ENCODE measurements around the gene CCDC57. TPM values are rescaled to one million over a fixed set of nuclear protein-coding genes. Genes with fewer than 3 reads are reported as not detected.

CCDC57 gene
- total and polyA plus RNA-seq, 4 donors, result 5.4 to 19.1 (median 11.7) TPM

DNA sequence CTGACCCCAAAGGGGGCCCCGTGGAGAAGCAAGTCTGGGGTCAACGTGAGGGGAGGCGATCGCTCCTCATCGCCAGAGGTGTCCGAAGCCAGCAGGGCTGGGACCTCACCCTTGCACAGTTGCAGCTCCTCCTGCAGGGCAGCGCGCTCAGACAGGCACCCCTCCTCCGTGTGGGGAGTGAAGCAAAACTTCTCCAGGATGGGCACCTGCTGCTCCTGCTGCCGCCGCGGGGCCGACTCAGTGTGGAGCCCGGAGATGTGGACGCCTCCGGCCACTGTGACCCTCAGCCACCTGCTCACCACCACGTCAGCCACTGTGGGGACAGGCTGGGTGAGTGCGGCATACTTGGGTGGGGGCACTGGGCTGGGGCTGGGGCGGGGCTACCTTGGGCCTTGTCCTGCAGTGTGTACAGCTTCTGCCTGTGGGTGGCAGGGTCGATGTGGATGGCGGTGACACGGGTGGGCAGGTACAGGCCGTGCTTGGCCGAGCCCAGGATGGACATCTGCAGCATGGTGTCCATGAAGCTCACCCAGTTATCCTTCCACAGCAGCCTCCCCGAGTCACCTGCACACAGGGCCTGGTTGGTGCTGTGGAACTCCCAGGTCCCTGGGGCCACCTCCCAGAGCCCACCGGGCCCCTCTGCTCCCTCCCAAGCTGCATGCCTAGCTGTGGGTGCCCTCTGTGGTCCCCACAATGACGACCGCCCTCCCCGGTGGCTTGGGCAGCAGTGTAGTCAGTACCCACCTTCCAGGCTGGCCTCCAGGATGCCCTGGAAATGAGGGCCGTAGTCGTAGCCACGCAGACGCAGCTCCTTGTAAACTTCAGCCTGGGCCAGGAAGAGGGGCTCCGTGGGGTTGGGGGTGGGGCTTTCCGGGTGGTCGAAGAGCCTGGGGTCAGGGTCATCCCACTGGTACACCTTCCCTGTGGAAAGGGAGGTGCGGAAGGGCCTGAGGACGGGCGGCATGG, 125.4 kb downstream of the CCDC57 start:
- Histone ChIP-seq H3K27ac (ENCODE audit: low read depth in 1 of 2, low read length in 2 of 2) (no peak overlapping the region), H3K4me3 (ENCODE audit: low read depth in 1 of 3, low read length in 3 of 3) (no peak overlapping the region), H3K4me1 (ENCODE audit: control insufficient read depth in 4 of 4, insufficient read depth in 4 of 4, low read length in 3 of 4) (peaks cover 0 to 37% (median 12%) of the 10 kb centered on the region in 4 donors), H3K36me3 (ENCODE audit: control insufficient read depth in 4 of 4, insufficient read depth in 3 of 4, low read depth in 1 of 4, low read length in 3 of 4) (peaks cover 40 to 88% (median 57%) of the 10 kb centered on the region in 4 donors), H3K27me3 (ENCODE audit: control insufficient read depth in 4 of 4, insufficient read depth in 4 of 4, low read length in 3 of 4) (no peaks in the 10 kb centered on the region), H3K9ac (ENCODE audit: low read depth in 1 of 2, low read length in 2 of 2) (no peak overlapping the region), H3K9me3 (ENCODE audit: control insufficient read depth in 4 of 4, low read length in 3 of 4) (no peaks in the 10 kb centered on the region)
- 84% methylated on average over 39 of the region's 39 CpGs for WGBS
- no peak for DNase-seq (ENCODE audit: low spot score)
- TF ChIP-seq FOXA1 (IDR thresholded peaks at IDR 0.05) (no peak), YY1 (IDR thresholded peaks at IDR 0.05) (no peak), JUND (IDR thresholded peaks at IDR 0.05) (no peak), NR2F2 (IDR thresholded peaks at IDR 0.05) (no peak), SP1 (IDR thresholded peaks at IDR 0.05) (no peak), HNF4G (IDR thresholded peaks at IDR 0.05) (no peak), RAD21 (IDR thresholded peaks at IDR 0.05) (no peak), RXRA (IDR thresholded peaks at IDR 0.05) (no peak)
- TF ChIP-seq, protein P1, sequence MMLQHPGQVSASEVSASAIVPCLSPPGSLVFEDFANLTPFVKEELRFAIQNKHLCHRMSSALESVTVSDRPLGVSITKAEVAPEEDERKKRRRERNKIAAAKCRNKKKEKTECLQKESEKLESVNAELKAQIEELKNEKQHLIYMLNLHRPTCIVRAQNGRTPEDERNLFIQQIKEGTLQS (IDR thresholded peaks at IDR 0.05), result no peak
- TF ChIP-seq, protein P2, sequence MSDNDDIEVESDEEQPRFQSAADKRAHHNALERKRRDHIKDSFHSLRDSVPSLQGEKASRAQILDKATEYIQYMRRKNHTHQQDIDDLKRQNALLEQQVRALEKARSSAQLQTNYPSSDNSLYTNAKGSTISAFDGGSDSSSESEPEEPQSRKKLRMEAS (IDR thresholded peaks at IDR 0.05), result no peak
- TF ChIP-seq, protein P3, sequence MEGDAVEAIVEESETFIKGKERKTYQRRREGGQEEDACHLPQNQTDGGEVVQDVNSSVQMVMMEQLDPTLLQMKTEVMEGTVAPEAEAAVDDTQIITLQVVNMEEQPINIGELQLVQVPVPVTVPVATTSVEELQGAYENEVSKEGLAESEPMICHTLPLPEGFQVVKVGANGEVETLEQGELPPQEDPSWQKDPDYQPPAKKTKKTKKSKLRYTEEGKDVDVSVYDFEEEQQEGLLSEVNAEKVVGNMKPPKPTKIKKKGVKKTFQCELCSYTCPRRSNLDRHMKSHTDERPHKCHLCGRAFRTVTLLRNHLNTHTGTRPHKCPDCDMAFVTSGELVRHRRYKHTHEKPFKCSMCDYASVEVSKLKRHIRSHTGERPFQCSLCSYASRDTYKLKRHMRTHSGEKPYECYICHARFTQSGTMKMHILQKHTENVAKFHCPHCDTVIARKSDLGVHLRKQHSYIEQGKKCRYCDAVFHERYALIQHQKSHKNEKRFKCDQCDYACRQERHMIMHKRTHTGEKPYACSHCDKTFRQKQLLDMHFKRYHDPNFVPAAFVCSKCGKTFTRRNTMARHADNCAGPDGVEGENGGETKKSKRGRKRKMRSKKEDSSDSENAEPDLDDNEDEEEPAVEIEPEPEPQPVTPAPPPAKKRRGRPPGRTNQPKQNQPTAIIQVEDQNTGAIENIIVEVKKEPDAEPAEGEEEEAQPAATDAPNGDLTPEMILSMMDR (IDR thresholded peaks at IDR 0.05; ENCODE audit: low read depth, low read length, missing input control), result no peak
- TF ChIP-seq, protein P4, sequence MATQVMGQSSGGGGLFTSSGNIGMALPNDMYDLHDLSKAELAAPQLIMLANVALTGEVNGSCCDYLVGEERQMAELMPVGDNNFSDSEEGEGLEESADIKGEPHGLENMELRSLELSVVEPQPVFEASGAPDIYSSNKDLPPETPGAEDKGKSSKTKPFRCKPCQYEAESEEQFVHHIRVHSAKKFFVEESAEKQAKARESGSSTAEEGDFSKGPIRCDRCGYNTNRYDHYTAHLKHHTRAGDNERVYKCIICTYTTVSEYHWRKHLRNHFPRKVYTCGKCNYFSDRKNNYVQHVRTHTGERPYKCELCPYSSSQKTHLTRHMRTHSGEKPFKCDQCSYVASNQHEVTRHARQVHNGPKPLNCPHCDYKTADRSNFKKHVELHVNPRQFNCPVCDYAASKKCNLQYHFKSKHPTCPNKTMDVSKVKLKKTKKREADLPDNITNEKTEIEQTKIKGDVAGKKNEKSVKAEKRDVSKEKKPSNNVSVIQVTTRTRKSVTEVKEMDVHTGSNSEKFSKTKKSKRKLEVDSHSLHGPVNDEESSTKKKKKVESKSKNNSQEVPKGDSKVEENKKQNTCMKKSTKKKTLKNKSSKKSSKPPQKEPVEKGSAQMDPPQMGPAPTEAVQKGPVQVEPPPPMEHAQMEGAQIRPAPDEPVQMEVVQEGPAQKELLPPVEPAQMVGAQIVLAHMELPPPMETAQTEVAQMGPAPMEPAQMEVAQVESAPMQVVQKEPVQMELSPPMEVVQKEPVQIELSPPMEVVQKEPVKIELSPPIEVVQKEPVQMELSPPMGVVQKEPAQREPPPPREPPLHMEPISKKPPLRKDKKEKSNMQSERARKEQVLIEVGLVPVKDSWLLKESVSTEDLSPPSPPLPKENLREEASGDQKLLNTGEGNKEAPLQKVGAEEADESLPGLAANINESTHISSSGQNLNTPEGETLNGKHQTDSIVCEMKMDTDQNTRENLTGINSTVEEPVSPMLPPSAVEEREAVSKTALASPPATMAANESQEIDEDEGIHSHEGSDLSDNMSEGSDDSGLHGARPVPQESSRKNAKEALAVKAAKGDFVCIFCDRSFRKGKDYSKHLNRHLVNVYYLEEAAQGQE (IDR thresholded peaks at IDR 0.05), result no peak

DNA sequence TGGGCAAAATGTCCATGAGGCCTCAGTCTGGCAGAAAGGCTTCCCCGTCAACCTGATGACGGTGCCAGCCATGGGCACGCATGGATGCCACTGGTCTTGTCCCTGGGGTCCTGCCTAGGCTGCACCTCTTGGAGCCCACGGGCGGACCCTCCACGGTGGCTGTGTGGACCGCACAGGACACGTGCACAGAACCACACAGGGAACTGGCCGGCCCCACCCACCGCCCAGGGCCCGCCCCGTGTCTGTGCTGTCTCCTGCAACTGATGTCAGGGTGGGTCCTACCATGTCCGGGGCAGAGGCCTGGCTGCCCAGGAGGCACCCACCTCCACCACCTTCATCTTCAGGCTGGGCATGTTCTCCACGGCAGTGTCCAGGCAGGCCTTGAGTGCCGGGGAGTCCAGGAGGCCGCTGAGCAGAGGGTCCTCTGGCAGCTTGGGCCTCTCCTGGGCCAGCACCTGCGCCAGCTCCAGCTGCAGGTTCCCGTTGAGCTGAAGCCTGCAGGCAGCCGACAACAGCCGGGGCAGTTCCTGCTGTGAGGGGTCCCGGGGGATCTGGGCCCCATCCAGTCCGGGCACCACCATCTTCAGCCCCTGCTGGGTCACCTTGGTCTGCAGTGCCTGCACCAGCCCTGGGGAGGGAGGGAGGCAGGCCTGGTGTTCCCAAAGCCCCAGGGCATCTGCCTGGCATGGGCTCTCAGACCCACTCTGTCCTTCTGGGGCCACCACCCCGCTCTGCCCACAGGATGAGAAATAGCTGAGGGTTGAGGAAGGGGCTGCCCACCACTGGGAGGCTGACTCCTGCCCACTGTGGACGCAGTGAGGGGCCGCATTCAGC, 126.5 kb downstream of the CCDC57 start:
- H3K27ac ChIP-seq (ENCODE audit: low read depth in 1 of 2, low read length in 2 of 2), result no peak overlapping the region
- no peak overlapping the region for H3K4me3 ChIP-seq (ENCODE audit: low read depth in 1 of 3, low read length in 3 of 3)
- peaks cover 0 to 27% (median 10%) of the 10 kb centered on the region in 4 donors for H3K4me1 ChIP-seq (ENCODE audit: control insufficient read depth in 4 of 4, insufficient read depth in 4 of 4, low read length in 3 of 4)
- H3K9ac ChIP-seq (ENCODE audit: low read depth in 1 of 2, low read length in 2 of 2), result no peak overlapping the region
- 91% methylated on average over 25 of the region's 25 CpGs for WGBS
- no peaks in the 10 kb centered on the region for H3K27me3 ChIP-seq (ENCODE audit: control insufficient read depth in 4 of 4, insufficient read depth in 4 of 4, low read length in 3 of 4)
- H3K36me3 ChIP-seq (ENCODE audit: control insufficient read depth in 4 of 4, insufficient read depth in 3 of 4, low read depth in 1 of 4, low read length in 3 of 4), result peaks cover 33 to 87% (median 61%) of the 10 kb centered on the region in 4 donors
- no peaks in the 10 kb centered on the region for H3K9me3 ChIP-seq (ENCODE audit: control insufficient read depth in 4 of 4, low read length in 3 of 4)
- no peak for DNase-seq (ENCODE audit: low spot score)
- TF ChIP-seq, protein P2 (IDR thresholded peaks at IDR 0.05), result no peak
- no peak for TF ChIP-seq RAD21 (IDR thresholded peaks at IDR 0.05)
- TF ChIP-seq GABPA (IDR thresholded peaks at IDR 0.05 in 1 of 2, conservative IDR thresholded peaks at IDR 0.05 in 1 of 2), result no peak
- no peak for TF ChIP-seq FOXA1 (IDR thresholded peaks at IDR 0.05)
- TF ChIP-seq, protein P4 (IDR thresholded peaks at IDR 0.05), result no peak
- TF ChIP-seq SP1 (IDR thresholded peaks at IDR 0.05), result no peak
- TF ChIP-seq, protein P3 (IDR thresholded peaks at IDR 0.05; ENCODE audit: low read depth, low read length, missing input control), result no peak
- TF ChIP-seq TAF1 (conservative IDR thresholded peaks at IDR 0.05), result no peak
- TF ChIP-seq EGR1 (IDR thresholded peaks at IDR 0.05; ENCODE audit: low read depth in 2 of 2), result no peak
- TF ChIP-seq RXRA (IDR thresholded peaks at IDR 0.05), result no peak
- no peak for TF ChIP-seq NR2F2 (IDR thresholded peaks at IDR 0.05)
- no peak for TF ChIP-seq HNF4G (IDR thresholded peaks at IDR 0.05)

Measured in liver (tissue), 9 donors.